GM12874 (cell line): ENCODE measurements around the gene PHIP.

Experiments
- TF ChIP-seq, protein P1 (sequence below): IDR thresholded peaks from 2 replicates; pipeline ENCODE4 v1.5.1; 2011; ENCODE audit warnings: low read depth, mild to moderate bottlenecking, control low read depth, low read length, moderate library complexity; ENCODE audit not compliant: insufficient read depth

PHIP gene

DNA sequence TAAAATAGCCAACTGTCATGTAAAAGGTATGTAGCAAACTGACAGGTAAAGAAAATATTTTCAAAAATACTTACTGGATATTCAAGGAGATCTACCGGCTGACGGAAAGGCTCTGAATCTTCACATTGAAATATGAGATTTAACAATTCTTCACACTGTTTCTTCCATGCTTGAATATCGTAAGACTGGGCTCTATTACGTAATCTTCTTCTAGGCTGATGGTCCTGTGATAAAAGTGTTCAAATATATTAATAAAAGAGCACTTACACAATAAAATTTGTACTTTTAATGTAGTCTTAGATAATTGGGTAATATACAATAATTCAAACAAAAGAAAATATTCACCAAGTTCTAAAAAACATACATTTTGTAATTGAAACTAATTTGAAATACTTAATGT lies 123.3 kb downstream of the PHIP start:
- TF ChIP-seq, protein P1, sequence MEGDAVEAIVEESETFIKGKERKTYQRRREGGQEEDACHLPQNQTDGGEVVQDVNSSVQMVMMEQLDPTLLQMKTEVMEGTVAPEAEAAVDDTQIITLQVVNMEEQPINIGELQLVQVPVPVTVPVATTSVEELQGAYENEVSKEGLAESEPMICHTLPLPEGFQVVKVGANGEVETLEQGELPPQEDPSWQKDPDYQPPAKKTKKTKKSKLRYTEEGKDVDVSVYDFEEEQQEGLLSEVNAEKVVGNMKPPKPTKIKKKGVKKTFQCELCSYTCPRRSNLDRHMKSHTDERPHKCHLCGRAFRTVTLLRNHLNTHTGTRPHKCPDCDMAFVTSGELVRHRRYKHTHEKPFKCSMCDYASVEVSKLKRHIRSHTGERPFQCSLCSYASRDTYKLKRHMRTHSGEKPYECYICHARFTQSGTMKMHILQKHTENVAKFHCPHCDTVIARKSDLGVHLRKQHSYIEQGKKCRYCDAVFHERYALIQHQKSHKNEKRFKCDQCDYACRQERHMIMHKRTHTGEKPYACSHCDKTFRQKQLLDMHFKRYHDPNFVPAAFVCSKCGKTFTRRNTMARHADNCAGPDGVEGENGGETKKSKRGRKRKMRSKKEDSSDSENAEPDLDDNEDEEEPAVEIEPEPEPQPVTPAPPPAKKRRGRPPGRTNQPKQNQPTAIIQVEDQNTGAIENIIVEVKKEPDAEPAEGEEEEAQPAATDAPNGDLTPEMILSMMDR, result no peak

DNA sequence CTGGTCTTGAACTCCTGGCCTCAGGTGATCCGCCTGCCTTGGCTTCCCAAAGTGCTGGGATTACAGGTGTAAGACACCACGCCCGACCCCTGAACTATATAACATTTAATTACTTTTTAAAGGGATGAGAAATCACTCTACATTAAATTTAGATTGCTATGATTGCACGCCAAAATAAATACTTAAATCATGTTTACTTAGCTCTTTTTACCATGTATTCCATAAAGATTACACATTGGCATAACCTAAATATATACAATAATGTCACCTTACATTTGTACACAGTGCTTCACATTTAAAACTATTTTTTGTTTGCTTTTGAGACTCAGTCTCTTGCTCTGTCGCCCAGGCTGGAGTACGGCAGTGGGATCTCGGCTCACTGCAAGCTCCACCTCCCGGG lies 124.3 kb downstream of the PHIP start:
- TF ChIP-seq, protein P1, result no peak

DNA sequence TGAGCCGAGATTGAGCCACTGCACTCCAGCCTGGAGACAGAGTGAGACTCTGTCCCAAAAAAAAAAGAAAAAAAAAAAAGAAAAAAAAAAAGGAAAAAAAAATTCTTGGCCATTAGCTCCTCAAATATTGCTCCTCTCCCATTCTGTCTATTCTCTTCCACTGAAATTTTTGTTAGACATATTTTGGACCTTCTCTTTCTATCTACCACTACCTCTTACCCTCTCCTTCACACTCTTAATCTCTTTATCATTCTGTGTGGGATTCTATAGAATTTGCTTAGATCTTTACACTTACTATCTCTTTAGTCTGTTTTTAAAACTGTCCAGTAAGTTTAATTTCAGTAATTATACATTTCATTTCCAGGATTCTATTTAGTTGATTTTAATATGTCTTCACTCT lies 125.7 kb downstream of the PHIP start:
- TF ChIP-seq, protein P1, result no peak

DNA sequence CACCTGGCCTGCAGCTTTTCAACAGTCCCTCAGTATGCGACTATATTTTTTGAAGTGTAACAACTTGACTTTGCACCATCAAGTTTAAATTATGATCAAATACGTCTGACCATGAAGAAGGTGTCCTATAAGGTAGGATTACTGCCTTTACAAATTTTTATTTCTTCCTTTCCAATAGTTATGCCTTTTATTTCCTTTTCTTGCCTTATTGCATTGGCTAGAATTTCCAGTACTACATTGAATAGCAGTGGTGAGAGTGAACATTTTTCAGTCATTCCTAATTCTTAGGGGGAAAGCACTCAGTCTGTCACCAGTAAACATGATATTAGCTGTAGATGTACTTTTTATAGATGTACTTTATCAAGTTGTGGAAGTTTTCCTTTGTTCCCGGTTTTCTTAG lies 129.3 kb downstream of the PHIP start:
- TF ChIP-seq, protein P1, result no peak

DNA sequence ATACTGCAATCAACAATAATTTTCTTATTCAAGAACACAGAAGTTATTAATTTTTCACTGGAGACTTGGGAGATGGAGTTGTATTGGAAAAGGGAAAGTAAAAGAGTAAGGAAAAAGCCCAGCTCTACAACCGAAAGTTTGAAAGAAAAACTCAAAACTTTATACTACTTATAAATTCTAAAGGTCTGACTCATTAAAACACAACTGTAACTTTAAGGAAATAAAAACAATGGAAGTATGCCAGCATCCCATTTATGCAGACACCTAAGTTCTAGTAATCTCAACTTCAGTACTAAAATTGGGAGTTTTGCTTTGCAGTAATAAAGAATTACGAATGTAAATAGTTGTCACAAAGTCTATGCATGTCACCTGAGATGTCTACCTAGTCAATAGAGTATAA lies 130.1 kb downstream of the PHIP start:
- TF ChIP-seq, protein P1, result no peak

DNA sequence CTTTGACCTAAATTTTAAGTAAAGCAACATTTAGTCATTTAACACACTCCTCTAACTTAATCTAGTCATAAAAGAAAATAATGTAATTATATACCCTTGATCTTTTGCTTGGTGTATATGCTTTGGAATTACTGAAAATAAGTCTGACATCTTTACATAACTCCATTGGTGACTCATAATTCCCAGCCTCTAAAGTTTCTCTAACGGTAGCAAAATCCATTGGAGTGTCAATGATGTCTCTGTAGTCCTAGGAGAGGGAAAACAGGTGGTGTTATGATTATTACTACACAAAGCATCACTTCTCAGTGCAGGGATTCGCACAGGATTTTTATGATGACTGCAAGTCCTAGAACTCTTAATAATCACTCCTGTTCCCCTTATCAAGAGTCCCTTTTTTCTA lies 130.5 kb downstream of the PHIP start:
- TF ChIP-seq, protein P1, result no peak

DNA sequence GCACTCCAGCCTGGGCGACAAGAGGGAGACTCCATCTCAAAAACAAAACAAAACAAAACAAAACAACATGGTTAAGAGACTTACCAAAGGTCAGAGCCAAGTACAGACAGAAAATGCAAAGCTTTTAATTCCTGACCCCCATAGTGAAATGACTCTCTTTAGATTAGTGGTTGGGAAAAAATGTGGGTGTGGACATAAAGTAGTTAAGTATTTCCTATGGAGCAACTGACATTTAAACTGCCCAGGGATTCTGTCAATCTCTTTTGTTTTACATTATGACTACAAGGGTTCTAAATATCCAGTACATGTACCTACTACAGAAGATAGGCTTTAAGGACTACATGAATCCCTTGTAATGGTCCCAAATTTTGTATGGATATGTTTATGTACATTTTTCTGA lies 135.6 kb downstream of the PHIP start:
- TF ChIP-seq, protein P1, result no peak

DNA sequence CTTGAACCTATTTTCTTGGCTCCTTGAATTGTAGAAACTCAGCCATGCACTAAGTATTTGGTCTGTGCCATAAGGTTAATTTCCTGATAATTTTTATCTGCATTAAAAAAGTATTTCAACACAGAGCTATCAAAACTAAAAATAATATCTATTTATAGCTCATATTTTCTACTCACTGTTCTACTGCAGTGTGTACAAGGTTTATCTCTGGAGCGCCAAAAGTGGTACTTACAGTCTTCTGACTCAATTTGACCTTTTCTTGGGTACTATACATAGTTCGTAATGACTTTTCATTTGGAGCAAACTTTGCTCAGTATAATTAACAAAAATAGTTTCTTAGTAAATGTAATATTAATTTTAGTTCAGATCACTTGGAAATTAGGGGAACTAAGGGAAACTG lies 141.5 kb downstream of the PHIP start:
- TF ChIP-seq, protein P1, result no peak
